BLaER1 treated with 17β-estradiol and CSF1 and Interleukin-3, amounts not matched to agents 10 nM and 100 nM (cell line): ENCODE results near the gene TLCD3B.

Experiments
- H3K27ac ChIP-seq, 11 experiments: shearing (Covaris generic); formaldehyde crosslinking; 2 replicates each; pipeline ENCODE4 v1.8.1; 2022
- H3K27me3 ChIP-seq, 11 experiments: shearing (Covaris generic); formaldehyde crosslinking; 2 replicates each; pipeline ENCODE4 v1.8.1; 2022
- H3K36me3 ChIP-seq, 11 experiments: shearing (Covaris generic); formaldehyde crosslinking; 2 replicates each; pipeline ENCODE4 v1.8.1; 2022
- H3K4me1 ChIP-seq, 10 experiments: shearing (Covaris generic); formaldehyde crosslinking; 2 replicates each; pipeline ENCODE4 v1.8.1; 2022
- H3K4me2 ChIP-seq, 11 experiments: shearing (Covaris generic); formaldehyde crosslinking; 2 replicates each; pipeline ENCODE4 v1.8.1; 2022
- H3K4me3 ChIP-seq, 10 experiments: shearing (Covaris generic); formaldehyde crosslinking; 2 replicates each; pipeline ENCODE4 v1.8.1; 2022
- H3K9ac ChIP-seq, 11 experiments: shearing (Covaris generic); formaldehyde crosslinking; 2 replicates each; pipeline ENCODE4 v1.8.1; 2022
- H3K9me3 ChIP-seq, 11 experiments: shearing (Covaris generic); formaldehyde crosslinking; replicated peaks in 1 of 11; 2 replicates each; pipeline ENCODE4 v1.8.1; 2022
- H4K20me1 ChIP-seq, 11 experiments: shearing (Covaris generic); formaldehyde crosslinking; 2 replicates each; pipeline ENCODE4 v1.8.1; 2022
- Cebpa-rat ChIP-seq, 11 experiments: shearing (Covaris generic); IDR thresholded peaks; 2 replicates each; pipeline ENCODE4 v1.8.1; 2022

Gene TLCD3B

DNA sequence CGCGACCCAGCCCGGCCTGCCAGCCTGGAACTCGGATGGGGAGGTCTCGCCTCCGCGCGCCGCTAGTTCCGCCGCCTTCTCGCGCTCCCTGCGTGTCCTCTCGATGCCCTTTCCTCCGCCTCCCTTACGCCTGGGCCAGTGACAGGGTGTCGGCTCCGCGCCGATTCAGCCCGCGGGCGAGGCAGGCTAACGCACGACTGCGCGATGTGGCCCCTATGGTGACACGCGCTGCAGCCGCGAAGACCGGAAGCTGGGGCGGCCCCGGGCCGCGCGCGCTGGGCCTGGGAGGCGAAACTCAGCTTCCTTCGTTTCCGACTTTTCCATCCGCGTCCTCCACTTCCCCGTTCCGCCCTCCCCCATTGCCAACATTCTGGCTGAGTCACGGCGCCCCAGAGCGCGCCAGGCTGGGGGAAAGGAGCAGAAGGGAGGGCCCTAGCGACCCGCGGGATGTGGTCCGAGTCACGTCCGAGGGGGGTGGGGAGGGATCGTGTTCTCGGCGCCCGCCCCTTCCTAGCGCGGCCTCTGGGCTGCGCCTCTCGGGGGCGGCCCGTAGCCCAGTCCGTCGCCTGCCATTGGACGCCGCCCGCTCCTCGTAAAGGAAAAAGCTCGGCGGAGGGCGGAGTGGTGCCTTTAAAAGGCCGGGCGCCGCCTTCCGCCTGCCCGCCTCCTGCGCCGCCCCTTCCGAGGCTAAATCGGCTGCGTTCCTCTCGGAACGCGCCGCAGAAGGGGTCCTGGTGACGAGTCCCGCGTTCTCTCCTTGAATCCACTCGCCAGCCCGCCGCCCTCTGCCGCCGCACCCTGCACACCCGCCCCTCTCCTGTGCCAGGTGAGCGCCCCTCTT, 34.3 kb upstream of the TLCD3B start, which contains the start of gene ALDOA:
Gene ALDOA, plus strand, starts transcription at position 659 of the 841 bp plus-strand sequence. CDS start 1,138 bp downstream, outside the sequence.
- Histone ChIP-seq H3K4me3 (peak within 1 kb of the TSS; percentile 86 to 99 (median 98)), H3K27me3 (no peaks in the 10 kb centered on the region), H3K4me2 (peak within 1 kb of the TSS; percentile 97 to 99 (median 99)), H3K9ac (peak within 1 kb of the TSS; percentile 90 to 97 (median 93)), H3K36me3 (peaks cover 42 to 49% (median 45%) of the 10 kb centered on the region in 11 experiments), H4K20me1 (peaks cover 46 to 47% (median 47%) of the 10 kb centered on the region in 11 experiments), H3K27ac (peak within 1 kb of the TSS; percentile 78 to 98 (median 94)), H3K4me1 (peaks cover 51 to 68% (median 63%) of the 10 kb centered on the region in 10 experiments), H3K9me3 (no peaks in the 10 kb centered on the region)
- no peak for TF ChIP-seq Cebpa-rat (IDR thresholded peaks at IDR 0.05)

DNA sequence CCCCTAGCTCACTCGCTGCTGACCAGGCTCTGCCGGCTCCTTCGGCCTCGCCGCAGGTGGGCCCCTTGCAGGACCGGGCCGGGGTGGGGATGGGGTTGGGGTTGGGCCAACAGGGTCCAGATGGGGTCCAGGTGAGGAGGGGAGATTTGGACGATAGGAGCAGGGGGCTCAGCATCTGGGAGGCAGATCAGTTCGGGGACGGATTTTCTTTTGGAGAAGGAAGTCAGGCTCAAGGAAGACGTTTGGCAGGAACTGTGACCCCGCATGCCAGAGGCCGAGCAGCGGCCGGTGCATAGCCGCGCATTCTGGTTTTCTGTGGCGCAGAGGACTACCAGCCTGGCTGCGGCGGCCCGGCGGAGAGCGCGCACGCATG, 33.6 kb upstream of the TLCD3B start:
- H3K4me1 ChIP-seq: peaks cover 45 to 65% (median 58%) of the 10 kb centered on the region in 10 experiments
- H3K4me2 ChIP-seq: peak overlapping the region; percentile 88 to 99 (median 94)
- peaks cover 40 to 41% (median 41%) of the 10 kb centered on the region in 11 experiments for H4K20me1 ChIP-seq
- H3K9me3 ChIP-seq: no peaks in the 10 kb centered on the region
- H3K36me3 ChIP-seq: peaks cover 38 to 49% (median 40%) of the 10 kb centered on the region in 11 experiments
- peak overlapping the region; percentile 88 to 97 (median 93) for H3K9ac ChIP-seq
- peak overlapping the region; percentile 70 to 98 (median 94) for H3K27ac ChIP-seq
- H3K27me3 ChIP-seq: no peaks in the 10 kb centered on the region
- H3K4me3 ChIP-seq: peak overlapping the region; percentile 86 to 99 (median 98)
- TF ChIP-seq Cebpa-rat (IDR thresholded peaks at IDR 0.05): no peak

DNA sequence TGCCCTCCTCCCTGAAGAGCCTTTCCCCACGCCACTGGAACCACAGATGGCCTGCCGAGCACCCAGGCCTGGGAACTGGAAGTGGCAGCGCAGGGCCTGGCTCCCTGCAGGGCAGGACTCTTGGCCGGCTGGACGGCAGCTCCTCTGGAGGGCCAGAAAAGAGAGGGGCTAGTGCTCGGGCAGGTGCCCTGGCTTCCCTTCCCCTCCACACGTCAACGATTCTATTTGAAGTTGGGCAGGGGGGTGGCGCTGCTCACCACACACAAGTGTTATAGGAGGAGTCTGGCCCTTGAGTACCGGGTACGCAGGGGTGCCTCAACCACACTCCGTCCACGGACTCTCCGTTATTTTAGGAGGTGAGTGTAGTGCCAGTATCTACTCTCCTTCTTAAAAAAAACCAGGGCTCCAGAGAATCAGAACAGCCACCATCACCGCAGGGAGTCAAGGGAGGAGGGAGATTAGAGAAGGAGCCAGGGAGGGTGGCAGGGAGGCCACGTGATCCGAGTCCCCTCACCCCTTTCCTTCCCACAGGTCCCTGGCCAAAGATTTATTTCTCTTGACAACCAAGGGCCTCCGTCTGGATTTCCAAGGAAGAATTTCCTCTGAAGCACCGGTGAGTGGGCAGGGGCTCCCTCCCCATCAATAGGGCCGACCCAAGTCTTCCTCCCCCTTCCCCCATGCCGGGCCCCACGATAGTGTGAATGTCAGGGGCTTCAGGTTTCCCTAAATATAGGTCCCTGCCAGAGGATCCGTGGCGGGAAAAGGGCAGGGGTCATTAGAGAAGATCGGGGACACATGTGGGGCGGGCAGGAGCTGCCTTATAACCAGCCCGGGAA, 33.0 kb upstream of the TLCD3B start:
- H4K20me1 ChIP-seq: peaks cover 34 to 35% (median 35%) of the 10 kb centered on the region in 11 experiments
- peak overlapping the region; percentile 86 to 99 (median 98) for H3K4me3 ChIP-seq
- peak overlapping the region; percentile 88 to 99 (median 94) for H3K4me2 ChIP-seq
- peaks cover 39 to 59% (median 52%) of the 10 kb centered on the region in 10 experiments for H3K4me1 ChIP-seq
- peak overlapping the region; percentile 88 to 97 (median 93) for H3K9ac ChIP-seq
- H3K9me3 ChIP-seq: no peaks in the 10 kb centered on the region
- TF ChIP-seq Cebpa-rat (IDR thresholded peaks at IDR 0.05): no peak
- H3K27me3 ChIP-seq: no peaks in the 10 kb centered on the region
- peak overlapping the region; percentile 70 to 98 (median 94) for H3K27ac ChIP-seq
- H3K36me3 ChIP-seq: peaks cover 32 to 44% (median 39%) of the 10 kb centered on the region in 11 experiments

DNA sequence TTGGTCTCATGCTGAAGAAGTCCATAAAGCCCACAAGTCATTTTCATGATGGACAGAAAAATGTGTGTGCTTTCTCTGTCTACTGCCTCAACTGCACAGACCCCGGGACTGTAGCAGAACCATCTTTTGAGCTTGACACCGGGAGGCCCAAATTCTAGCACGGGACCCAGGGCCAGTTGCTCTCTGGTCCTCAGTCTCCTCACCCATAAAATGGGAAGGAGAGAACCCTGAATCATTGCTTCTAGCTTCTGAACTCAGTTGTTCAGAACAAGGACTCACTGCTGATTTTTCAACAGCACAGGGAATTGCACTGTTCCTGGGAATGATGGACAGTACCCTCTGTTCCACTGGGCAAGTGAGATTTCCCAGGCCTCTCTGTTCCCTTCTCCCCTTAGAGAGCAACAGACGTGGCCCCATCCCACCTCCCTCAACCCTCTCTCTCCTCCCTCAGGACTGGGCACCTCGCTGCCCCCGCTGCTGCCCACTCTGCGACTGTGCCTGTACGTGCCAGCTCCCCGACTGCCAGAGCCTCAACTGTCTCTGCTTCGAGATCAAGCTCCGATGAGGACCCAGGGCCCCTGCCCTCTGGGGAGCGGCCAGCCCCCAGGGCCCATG, 32.3 kb upstream of the TLCD3B start:
- Histone ChIP-seq H3K36me3 (peaks cover 24 to 37% (median 31%) of the 10 kb centered on the region in 11 experiments), H3K4me2 (peak overlapping the region; percentile 88 to 99 (median 94)), H3K4me1 (peaks cover 32 to 52% (median 45%) of the 10 kb centered on the region in 10 experiments), H3K27ac (peak overlapping the region; percentile 70 to 98 (median 94)), H3K4me3 (peak overlapping the region; percentile 86 to 99 (median 98)), H3K9me3 (no peaks in the 10 kb centered on the region), H3K27me3 (no peaks in the 10 kb centered on the region), H4K20me1 (peaks cover 27 to 28% (median 28%) of the 10 kb centered on the region in 11 experiments), H3K9ac (peak overlapping the region; percentile 88 to 97 (median 93))
- no peak for TF ChIP-seq Cebpa-rat (IDR thresholded peaks at IDR 0.05)

DNA sequence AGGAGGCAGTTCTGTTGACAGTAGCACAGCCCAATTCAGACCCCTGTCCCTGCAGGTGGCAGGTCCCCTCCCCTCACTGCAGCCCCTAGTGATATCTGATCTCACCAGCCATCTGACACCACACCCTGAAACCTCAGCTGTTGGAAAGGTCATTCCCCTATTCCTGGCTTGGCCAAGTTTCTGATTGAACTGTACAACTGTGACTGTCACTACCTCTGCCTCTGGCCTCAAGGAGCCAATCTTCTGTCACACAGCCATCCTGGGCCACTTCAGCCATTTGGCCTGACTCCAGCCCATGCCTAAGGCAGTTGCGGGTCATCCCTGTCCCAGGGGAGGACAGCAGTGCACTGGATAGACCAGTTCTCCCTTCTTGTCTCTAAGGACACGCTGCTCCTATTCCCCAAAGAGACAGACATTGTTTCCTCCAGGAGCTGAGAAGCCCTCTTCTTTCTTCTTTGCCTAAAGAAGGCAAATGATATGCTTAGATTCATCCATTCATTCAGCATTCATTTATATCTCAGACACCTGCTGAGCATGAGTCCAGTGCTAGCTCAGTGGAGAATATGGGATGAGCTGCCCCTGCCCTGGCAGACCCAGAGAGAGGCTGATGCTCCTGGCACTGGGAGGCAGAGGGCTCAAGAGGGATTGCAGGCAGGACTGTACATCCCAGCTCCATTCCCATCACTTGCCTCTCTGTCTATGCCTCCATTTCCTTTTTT, 29.9 kb upstream of the TLCD3B start:
- no peaks in the 10 kb centered on the region for H3K27me3 ChIP-seq
- no peak for TF ChIP-seq Cebpa-rat (IDR thresholded peaks at IDR 0.05)
- 0 out of 22 replicates have a peak overlapping the region, but pooled peaks of 1 of the 11 experiments have one; percentile 14 for H3K27ac ChIP-seq
- 0 out of 22 replicates have a peak overlapping the region, but pooled peaks of 3 of the 11 experiments have one; percentile 11 to 19 (median 12) for H3K9ac ChIP-seq
- peaks cover 3 to 4% (median 4%) of the 10 kb centered on the region in 11 experiments; a peak in 21 of 22 replicates for H4K20me1 ChIP-seq
- peaks cover under 1 to 13% (median 9%) of the 10 kb centered on the region in 11 experiments; a peak in 13 of 22 replicates for H3K36me3 ChIP-seq
- H3K4me2 ChIP-seq: peak overlapping the region in 8 of 11 experiments; percentile 16 to 60 (median 34); a peak in 11 of 22 replicates
- peaks cover 15 to 33% (median 27%) of the 10 kb centered on the region in 10 experiments for H3K4me1 ChIP-seq
- H3K4me3 ChIP-seq: no peak overlapping the region
- no peaks in the 10 kb centered on the region for H3K9me3 ChIP-seq

DNA sequence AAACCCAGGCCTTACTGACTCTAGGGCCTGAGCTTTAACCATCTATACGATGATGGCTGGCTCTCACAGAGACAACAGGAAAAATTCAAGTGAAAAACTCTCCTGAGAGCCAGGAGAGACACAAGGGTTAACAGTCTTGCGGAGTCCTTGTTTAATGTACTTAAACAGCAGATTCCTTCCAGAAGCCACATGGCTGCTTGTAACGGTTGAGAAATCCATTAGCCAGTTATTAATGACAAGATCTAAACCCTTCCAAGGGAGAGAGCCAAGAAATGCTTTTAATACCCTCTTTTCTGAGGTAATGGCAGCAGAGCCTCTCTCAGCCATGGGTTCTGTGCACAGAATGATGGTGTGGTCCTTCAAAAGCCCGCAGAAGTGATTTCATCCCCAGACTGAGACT, 29.3 kb upstream of the TLCD3B start:
- Histone ChIP-seq H3K9ac (no peak overlapping the region), H4K20me1 (no peaks in the 10 kb centered on the region; a peak in 1 of 22 replicates), H3K4me3 (no peak overlapping the region), H3K4me2 (peak overlapping the region in 7 of 11 experiments; percentile 30 to 60 (median 35); a peak in 10 of 22 replicates), H3K27me3 (no peaks in the 10 kb centered on the region), H3K27ac (0 out of 22 replicates have a peak overlapping the region, but pooled peaks of 1 of the 11 experiments have one; percentile 14), H3K4me1 (peaks cover 15 to 34% (median 27%) of the 10 kb centered on the region in 10 experiments), H3K9me3 (no peaks in the 10 kb centered on the region), H3K36me3 (peaks cover 0 to 13% (median 7%) of the 10 kb centered on the region in 11 experiments; a peak in 5 of 22 replicates)
- TF ChIP-seq Cebpa-rat (IDR thresholded peaks at IDR 0.05): no peak

DNA sequence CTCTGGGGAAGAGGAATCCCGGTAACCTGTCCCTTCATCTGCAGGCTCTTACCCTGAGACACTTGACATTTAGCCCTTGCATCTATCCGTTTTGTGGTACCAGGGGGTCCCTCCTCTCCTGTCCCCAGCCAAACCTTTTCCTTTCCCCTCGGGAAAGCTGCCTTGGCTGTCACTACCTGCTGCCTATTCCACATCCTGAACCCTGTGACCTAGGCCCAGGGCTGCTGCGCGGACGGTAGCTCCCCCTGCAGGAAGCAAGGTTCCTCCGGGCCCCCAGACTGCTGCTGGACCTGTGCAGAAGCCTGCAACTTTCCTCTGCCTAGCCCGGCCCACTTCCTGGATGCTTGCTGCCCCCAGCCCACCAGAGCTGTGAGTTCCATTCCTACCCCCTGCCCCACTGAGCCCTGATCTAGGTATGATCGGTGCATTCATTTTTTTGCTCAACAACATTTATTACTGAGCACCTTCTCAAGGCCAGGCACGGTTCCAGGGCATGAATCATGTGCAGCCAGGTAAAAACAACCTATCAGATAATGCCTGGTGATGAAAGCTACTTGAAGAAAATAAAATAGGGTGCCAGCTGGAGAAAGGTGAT, 24.0 kb upstream of the TLCD3B start:
- no peaks in the 10 kb centered on the region for H3K27me3 ChIP-seq
- H4K20me1 ChIP-seq: no peaks in the 10 kb centered on the region; a peak in 1 of 22 replicates
- H3K27ac ChIP-seq: no peak overlapping the region
- peaks cover 18 to 41% (median 37%) of the 10 kb centered on the region in 10 experiments for H3K4me1 ChIP-seq
- no peaks in the 10 kb centered on the region for H3K9me3 ChIP-seq
- no peak for TF ChIP-seq Cebpa-rat (IDR thresholded peaks at IDR 0.05)
- peak overlapping the region in 6 of 11 experiments; percentile 7 to 85 (median 38); a peak in 6 of 22 replicates for H3K9ac ChIP-seq
- peak overlapping the region in 7 of 11 experiments; percentile 91 to 99 (median 97); a peak in 3 of 22 replicates for H3K4me2 ChIP-seq
- no peak overlapping the region for H3K4me3 ChIP-seq
- H3K36me3 ChIP-seq: peaks cover 0 to 12% (median 5%) of the 10 kb centered on the region in 11 experiments; a peak in 5 of 22 replicates
